GM12873 (cell line): ENCODE data around the gene GAS5.

Source experiments
- CTCF ChIP-seq: IDR thresholded peaks from 2 replicates; pipeline ENCODE4 v1.5.1; 2012; ENCODE audit warnings: low read depth, mild to moderate bottlenecking, moderate library complexity, low read length, control low read depth; ENCODE audit not compliant: insufficient read depth; ENCODE audit errors: missing control alignments

Gene GAS5

GRCh38 chr1:173886746-173887611, 19.2 kb upstream of the GAS5 start:
- TF ChIP-seq CTCF: no peak

GRCh38 chr1:173884701-173885100, 16.9 kb upstream of the GAS5 start:
- no peak for TF ChIP-seq CTCF

GRCh38 chr1:173878251-173878650, 10.5 kb upstream of the GAS5 start:
- TF ChIP-seq CTCF: no peak

GRCh38 chr1:173876732-173877131, 8.9 kb upstream of the GAS5 start:
- TF ChIP-seq CTCF: no peak

- no peak for TF ChIP-seq CTCF
These were observed 3.7 kb upstream of the GAS5 start for GRCh38 chr1:173871500-173871899.

- TF ChIP-seq CTCF: peak; percentile 17
These were observed 3.3 kb upstream of the GAS5 start for GRCh38 chr1:173871091-173871490.

- peak; percentile 3 for TF ChIP-seq CTCF
These were observed 2.7 kb upstream of the GAS5 start for GRCh38 chr1:173870252-173871075.
